Cortex of kidney (tissue), 1 donor: ENCODE measurements around the gene KSR1.
"Not testable (repeated sequence)": the region's sequence is repeated elsewhere in the genome, so short reads cannot be mapped to it uniquely, and the experiment has no call there.

Source experiments
- DNase-seq: peaks from one replicate; lab custom pipeline; 2025; lab: John Stamatoyannopoulos, UW

The KSR1 gene

DNA sequence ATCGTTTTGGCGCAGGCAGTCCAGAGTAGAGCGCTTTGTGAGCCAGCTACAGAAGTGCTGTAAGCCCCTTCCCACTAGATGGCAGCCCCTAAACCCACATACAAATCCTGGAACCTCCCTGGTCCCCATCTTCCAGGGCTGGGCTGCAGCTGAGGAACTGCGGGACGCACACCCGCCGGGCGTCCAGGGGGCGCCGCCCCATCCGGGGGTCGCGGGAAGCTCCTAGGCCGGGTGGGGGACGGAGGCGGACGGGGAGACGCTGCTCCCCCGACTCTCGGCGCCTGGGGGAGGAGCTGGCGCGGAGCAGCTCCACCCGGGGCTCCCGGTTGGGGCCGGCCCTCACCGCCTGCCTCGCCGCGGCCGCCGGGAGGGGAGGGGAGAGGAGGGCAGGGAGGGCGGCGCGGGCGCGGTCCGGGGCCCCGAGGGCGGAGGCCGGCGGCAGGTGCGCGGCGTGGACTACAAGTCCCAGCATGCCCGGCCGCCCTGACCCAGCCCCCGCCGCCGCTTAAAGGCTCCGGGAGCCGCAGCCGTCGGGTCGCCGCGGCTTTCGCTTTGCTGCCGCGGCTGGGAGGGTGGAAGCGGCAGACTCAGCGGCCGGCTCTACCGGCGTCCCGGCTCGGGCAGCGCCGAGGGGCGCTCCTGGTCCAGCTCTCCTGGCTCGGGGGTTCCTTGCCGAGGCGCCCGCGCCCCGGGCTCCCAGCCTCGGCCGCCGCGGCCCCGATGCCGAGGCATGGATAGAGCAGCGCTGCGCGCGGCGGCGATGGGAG is at the start of gene KSR1:
KSR1 (plus strand) TSS at position 535 of the 767 bp plus-strand sequence; CDS start at position 731, 196 bp downstream.
- no peak for DNase-seq

- DNase-seq = no peak
Measured at GRCh38 chr17:27407916-27408864, 48.1 kb upstream of the KSR1 start.

- DNase-seq = no peak
Measured at GRCh38 chr17:27408891-27409290, 47.4 kb upstream of the KSR1 start.

DNA sequence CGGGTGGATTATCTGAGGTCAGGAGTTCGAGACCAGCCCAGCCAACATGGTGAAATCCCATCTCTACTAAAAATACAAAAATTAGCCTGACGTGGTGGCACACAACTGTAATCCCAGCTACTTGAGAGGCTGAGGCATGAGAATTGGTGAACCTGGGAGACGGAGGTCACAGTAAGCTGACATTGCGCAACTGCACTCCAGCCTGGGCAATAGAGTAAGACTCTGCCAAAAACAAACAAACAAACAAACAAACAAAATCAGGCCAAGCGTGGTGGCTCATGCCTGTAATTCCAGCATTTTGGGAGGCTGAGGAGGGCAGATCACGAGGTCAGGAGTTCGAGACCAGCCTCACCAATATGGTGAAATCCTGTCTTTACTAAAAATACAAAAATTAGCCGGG is 44.1 kb upstream of the KSR1 start:
- not testable (repeated sequence) for DNase-seq

GRCh38 chr17:27413315-27413714 is 42.9 kb upstream of the KSR1 start:
- no peak for DNase-seq

DNA sequence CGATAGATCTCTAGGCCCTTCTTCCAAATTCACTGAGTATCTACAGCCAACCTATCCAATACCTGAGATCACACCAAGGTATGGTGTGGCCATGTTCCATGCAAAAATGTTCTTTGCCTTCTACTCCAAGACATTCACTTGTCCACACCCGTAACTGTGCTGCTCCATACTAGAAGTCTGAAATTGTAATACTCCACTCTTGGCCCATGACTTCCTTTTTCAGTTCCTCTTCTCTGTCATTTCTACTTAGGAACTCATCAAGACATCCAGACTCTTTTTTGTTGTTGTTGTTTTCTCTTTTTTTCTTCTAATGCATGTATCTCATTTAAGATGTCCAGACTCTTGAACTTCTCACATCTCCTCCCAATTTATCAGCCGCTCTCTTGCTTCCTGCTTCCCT is 42.5 kb upstream of the KSR1 start:
- no peak for DNase-seq

- no peak for DNase-seq
Measured at GRCh38 chr17:27414271-27414670, 42.0 kb upstream of the KSR1 start.

DNA sequence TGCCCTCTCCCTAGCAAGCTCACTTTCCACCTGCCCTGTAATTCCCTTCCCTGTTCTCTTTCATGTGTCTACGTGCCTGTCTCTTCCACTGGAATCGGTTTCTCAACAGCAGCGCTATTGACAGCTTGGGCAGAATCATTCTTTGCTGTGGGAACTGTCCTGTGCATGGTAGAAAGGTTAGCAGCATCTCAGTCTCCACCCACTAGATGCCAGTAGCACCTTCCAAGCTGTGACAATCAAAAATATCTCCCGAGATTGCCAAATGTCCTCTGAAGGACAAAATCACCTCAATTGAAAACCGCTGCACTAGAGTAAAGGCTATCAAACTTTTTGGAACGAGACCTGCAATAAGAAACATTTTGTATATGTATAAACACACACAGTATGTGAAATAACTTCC is 41.6 kb upstream of the KSR1 start:
- no peak for DNase-seq

DNA sequence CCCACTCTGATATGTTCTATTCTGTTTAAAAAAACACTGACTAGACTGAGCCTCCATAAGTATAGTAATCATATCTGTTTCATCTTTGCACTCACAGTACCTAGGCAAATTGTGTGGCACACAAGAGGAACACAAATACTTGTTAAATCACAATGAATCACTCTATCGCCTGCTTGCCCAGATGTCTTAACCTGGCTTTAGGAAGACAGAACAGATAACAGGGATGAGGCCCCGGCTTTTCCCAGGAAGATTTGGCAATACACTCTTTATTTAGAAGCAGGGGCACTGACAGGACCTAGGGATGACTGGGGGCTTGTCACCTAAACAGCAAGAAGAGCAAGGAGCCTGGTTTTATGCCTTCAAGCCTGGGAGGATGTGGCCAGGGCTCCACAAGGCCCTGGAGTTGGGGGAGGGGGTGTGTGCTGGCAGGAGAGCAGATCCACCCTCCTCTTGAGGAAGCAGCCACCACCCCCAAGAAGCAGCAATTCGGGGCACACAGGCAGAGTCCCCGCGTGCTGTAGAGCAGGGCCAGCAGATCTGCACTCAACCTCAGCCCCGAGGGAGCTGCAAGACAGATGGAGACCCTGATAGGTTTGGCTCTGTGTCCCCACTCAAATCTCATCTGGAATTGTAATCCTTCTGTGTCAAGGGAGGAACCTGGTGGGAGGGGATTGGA is 41.0 kb upstream of the KSR1 start:
- no peak for DNase-seq

GRCh38 chr17:27417596-27418365 is 38.5 kb upstream of the KSR1 start:
- DNase-seq = no peak

- DNase-seq = no peak
Measured at GRCh38 chr17:27418366-27418615, 38.0 kb upstream of the KSR1 start.

DNA sequence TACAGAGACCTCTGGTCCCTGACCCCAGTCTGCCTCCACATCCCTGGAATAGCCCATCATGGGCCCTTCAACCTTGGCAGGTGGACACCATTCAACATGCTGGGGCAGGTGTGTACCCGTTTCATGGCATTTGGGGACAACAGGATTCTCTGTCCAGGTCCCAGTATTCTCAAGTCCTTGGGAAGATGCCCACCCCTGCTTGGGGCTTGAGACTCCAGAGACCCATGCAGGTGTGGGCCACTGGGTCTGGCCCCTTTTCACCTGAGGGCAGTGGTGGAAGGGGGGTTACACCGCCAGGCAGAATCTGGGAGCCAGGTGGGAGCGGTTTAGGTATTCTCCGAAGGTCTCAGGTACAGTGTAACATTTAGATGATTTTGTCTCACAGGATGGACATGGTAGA is 37.1 kb upstream of the KSR1 start:
- no peak for DNase-seq

DNA sequence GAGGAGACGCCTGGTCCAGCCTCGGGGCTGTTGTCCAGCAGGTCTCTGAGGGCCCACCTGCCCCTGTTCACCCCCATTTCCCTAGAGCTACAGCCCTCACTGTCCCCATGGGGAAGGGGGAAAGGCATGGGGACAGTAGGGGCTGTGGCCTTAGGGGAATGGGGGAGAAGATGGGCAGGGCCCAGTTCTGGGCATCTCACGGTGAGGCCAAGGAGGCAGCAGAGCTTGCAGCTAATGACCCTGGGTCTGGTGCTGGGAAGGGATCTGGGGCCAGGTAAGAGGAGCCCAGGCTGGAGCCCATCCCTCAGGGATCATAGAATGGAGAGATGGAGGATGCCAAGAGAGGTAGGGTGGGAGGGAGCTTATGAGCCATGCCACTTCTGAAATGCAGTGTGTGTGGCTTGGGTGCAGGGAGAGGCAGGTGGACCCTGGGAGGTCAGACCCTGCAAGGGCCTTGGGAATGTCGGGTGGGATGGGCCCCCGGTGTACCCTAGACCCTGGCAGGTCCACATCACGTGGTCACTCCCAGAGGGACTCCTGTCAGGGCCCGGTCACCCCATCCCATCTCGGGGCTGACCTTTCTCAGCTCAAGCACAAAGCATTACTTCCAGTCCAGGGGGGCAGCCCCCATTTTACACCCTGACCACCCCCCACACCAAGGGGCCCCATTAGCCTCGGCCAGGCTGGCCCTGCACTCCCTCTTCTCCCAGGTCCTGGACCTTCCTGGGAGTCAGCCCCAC is 35.9 kb upstream of the KSR1 start:
- DNase-seq = no peak

DNA sequence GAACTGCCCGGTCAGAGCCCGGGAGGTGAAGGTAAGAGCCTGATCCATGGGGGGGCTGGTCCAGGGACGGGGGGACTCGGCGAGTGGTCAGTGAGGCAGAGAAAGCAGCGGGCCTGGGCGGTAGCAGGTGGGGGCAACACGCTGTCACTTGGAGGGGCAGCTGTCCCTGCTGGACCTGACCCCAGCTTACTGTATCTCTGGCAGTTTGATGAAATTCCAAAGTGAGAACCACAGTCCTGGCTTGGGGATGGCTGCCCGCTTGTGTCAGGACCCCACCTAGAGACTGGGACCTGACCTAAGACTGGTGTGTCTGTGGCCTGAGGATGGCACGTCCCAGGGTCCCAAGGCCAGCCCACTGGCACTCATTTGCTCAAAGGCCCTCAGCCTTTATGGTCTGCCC is 35.1 kb upstream of the KSR1 start:
- DNase-seq = no peak

- DNase-seq = not testable (repeated sequence)
Measured at GRCh38 chr17:27421626-27422025, 34.6 kb upstream of the KSR1 start.

DNA sequence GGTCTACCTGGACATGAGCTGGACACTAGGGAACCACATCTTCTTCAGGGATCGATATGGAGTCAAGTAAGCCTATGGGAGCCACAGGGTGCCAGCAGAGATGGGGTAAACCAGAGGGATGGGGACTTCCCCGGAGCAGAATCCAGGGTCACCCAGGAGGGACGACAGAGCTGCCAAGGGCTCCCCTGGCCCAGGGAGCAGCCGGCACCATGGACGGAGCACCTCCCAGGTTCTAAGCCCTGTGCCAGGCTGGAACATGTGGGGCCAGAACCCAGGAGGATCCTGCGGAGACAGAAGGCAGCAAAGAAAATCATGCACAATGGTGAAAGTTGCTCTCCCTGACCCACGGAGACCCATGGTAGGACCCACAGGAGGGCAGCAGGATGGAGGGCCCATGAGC is 33.6 kb upstream of the KSR1 start:
- no peak for DNase-seq

DNA sequence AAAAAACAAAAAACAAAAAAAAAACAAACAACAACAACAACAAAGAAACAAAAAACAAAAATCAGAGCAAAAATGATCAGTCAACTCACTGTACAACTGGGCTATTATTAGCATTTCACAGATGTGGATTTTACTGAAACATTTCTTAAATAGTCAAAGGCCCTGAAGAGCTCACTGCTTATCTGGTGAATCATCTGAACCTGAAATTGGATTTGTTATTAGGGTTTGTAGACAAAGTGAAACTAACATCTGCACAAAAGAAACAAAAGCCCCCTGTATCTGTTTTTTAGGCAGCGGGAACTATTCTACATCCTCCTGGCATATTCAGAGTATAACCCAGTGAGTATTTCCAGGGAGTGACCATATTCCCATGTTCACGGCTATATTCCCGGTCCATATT is 32.6 kb upstream of the KSR1 start:
- no peak for DNase-seq

GRCh38 chr17:27424516-27424915 is 31.7 kb upstream of the KSR1 start:
- DNase-seq = no peak

GRCh38 chr17:27424941-27425340 is 31.3 kb upstream of the KSR1 start:
- no peak for DNase-seq

- DNase-seq = not testable (repeated sequence)
Measured at GRCh38 chr17:27425571-27425970, 30.7 kb upstream of the KSR1 start.

- DNase-seq = no peak
Measured at GRCh38 chr17:27425991-27426390, 30.3 kb upstream of the KSR1 start.
